Naive thymus-derived CD8-positive, alpha-beta T cell (primary cell): ENCODE data around the gene ALPK3. TPM values are rescaled to one million over a fixed set of nuclear protein-coding genes. Genes with fewer than 3 reads are reported as not detected.

Experiments
- ATAC-seq, 2 donors: fragments of 150-1000 bp; cut with Tn5 transposase in 1 of 2; sonication (Bioruptor Pico), chemical (Tn5 transposase) in 1 of 2; 1 replicate in 1 of 2; 2 replicates in 1 of 2; pipeline ENCODE4 v1.10.0; 2021; ENCODE audit warnings: mild to moderate bottlenecking in 2 of 2, moderate library complexity in 2 of 2
- POLR2A ChIA-PET: fragments of 350-600 bp; sonication (Branson Sonifier 250); formaldehyde crosslinking; loops from one replicate; lab custom pipeline; 2021; ENCODE audit warnings: antibody characterized with exemption; lab: Charles Lee
- DNase-seq, 10 donors: peaks; one replicate each; pipeline versions ENCODE4 v3.0.0 to v3.0.0-alpha.2; 2020 to 2022
- H3K27ac Mint-ChIP-seq, 10 donors: one replicate each; pipeline ENCODE4 v1.8.0; 2020 to 2022; ENCODE audit warnings: mild to moderate bottlenecking in 10 of 10, mixed read lengths in 10 of 10, moderate library complexity in 4 of 10, inconsistent platforms in 1 of 10
- H3K27me3 Mint-ChIP-seq, 5 donors: one replicate each; pipeline ENCODE4 v1.8.0; 2021 to 2022; ENCODE audit warnings: mixed read lengths in 5 of 5
- H3K36me3 Mint-ChIP-seq, 3 donors: one replicate each; pipeline ENCODE4 v1.8.0; 2020 to 2022; ENCODE audit warnings: mixed read lengths in 3 of 3, mild to moderate bottlenecking in 2 of 3, inconsistent platforms in 1 of 3
- H3K4me1 Mint-ChIP-seq, 4 donors: one replicate each; pipeline ENCODE4 v1.8.0; 2021 to 2022; ENCODE audit warnings: mixed read lengths in 4 of 4
- H3K4me3 Mint-ChIP-seq, 10 donors: one replicate each; pipeline ENCODE4 v1.8.0; 2020 to 2022; ENCODE audit warnings: mild to moderate bottlenecking in 10 of 10, mixed read lengths in 10 of 10, moderate library complexity in 6 of 10, inconsistent platforms in 1 of 10
- H3K9me3 Mint-ChIP-seq, 9 donors: one replicate each; pipeline ENCODE4 v1.8.0; 2020 to 2022; ENCODE audit warnings: mixed read lengths in 9 of 9, mild to moderate bottlenecking in 3 of 9, inconsistent platforms in 1 of 9, moderate library complexity in 1 of 9
- polyA plus RNA-seq, 3 donors: library from polyadenylated mRNA; unstranded; fragments of 300-500 nt; fragmentation: Illumina TruSeq; gene quantifications; one replicate each; pipeline ENCODE4 v1.2.3, GENCODE V29; 2021
- total RNA-seq, 8 experiments: library from RNA in 2 of 8; stranded (reverse) in 2 of 8; gene quantifications; one replicate each; pipeline ENCODE4 v1.2.3 and lab custom pipeline; 2021 to 2026

ALPK3 gene
- total and polyA plus RNA-seq, 5 experiments from 2014 or later = 0.01 to 0.29 (median 0.11) TPM; not detected in 2

DNA sequence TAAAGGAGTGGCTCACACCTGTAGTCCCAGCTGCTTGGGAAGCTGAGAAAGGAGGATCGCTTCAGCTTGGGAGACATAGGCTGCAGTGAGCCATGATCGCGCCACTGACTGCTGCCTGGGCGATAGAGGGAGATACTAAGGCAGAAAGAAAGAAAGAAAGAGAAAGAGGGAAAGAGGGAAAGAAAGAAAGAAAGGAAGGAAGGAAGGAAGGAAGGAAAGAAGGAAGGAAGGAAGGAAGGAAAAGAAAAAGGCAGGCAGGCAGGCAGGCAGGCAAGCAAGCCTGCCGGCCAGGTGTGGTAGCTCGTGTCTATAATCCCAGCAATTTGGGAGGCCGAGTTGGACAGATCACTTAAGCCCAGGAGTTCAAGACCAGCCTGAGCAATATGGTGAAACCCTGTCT is 82.6 kb downstream of the ALPK3 start:
- DNase-seq = no peak
- POLR2A ChIA-PET = no interaction called here
- peaks cover 0 to 20% (median 11%) of the 10 kb centered on the region in 9 donors for H3K9me3 Mint-ChIP-seq
- H3K4me1 Mint-ChIP-seq = no peaks in the 10 kb centered on the region
- no peak for ATAC-seq
- H3K4me3 Mint-ChIP-seq = no peak overlapping the region
- H3K27ac Mint-ChIP-seq = peak overlapping the region in 1 of 10 donors; percentile 66
- peaks cover 0 to 7% (median 0%) of the 10 kb centered on the region in 3 donors for H3K36me3 Mint-ChIP-seq
- H3K27me3 Mint-ChIP-seq = peaks cover 2 to 10% (median 8%) of the 10 kb centered on the region in 5 donors

DNA sequence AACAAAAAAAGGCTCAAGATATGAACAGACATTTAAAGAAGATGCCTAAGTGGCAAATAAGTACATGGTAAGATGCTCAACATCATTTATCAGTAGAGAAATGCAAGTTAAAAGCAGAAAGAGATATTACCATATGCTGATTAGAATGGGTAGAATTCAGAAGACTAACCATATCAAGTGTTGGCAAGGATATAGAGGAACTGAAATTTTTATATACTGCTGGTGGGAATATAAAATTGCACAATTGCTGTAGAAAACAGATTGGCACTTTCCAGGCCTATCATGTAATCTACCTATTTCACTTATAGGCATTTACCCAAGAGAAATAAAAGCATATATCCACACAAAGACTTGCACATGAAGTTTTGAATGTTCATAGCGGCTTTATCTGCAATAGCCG is 84.4 kb downstream of the ALPK3 start:
- Mint-ChIP-seq H3K27me3 (peaks cover 2 to 10% (median 7%) of the 10 kb centered on the region in 5 donors), H3K4me3 (no peak overlapping the region), H3K36me3 (peaks cover 0 to 7% (median 0%) of the 10 kb centered on the region in 3 donors), H3K9me3 (peaks cover 0 to 20% (median 11%) of the 10 kb centered on the region in 9 donors), H3K27ac (no peak overlapping the region), H3K4me1 (no peaks in the 10 kb centered on the region)
- POLR2A ChIA-PET = no interaction called here
- no peak for ATAC-seq
- no peak for DNase-seq

DNA sequence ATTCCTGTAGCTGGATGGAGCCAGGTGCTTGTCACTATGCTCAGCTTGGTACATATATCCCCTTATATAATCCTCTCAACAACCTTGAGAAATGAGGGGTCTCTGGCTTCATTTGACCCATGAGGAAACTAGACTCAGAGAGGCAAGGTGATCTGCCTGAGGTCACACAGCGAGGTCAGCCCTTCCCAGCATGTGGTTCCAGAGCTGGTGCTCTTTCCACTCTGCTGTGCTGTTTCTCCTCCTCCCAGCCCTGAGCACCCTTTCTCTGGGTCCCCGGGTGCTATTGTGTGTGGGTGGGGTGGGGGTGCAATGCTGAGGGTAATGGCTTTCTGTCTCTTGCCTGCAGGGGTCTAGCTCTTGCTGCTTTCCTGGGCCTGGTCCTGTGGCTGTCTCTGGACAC is 86.6 kb downstream of the ALPK3 start:
- Mint-ChIP-seq H3K4me1 (no peaks in the 10 kb centered on the region), H3K27ac (no peak overlapping the region), H3K36me3 (peaks cover 0 to 4% (median 0%) of the 10 kb centered on the region in 3 donors), H3K27me3 (peaks cover 0 to 6% (median 3%) of the 10 kb centered on the region in 5 donors), H3K9me3 (peaks cover 0 to 17% (median 8%) of the 10 kb centered on the region in 9 donors), H3K4me3 (no peak overlapping the region)
- DNase-seq (no peak), ATAC-seq (no peak)
- POLR2A ChIA-PET = no interaction called here

DNA sequence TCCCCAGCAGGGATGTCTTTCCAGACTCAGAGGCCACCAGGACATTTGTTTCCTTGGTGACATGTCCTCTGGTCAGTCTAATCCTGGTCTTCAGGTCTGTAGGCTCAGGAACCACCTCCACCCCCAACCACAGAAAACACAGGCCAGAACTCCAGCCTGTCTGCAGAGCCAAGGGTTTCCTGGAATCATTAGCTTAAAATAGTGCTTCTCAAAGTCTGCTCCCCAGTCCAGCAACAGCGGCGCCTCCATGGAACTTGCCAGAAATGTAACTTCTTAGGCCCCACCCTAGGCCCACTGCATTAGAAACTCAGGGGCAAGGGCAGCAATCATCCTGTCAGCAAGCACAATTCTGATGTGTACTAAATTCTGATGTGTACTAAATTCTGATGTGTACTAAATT is 87.3 kb downstream of the ALPK3 start:
- DNase-seq (no peak), ATAC-seq (no peak)
- Mint-ChIP-seq H3K4me1 (no peaks in the 10 kb centered on the region), H3K4me3 (no peak overlapping the region), H3K9me3 (peaks cover 0 to 12% (median 3%) of the 10 kb centered on the region in 9 donors), H3K27ac (no peak overlapping the region), H3K36me3 (no peaks in the 10 kb centered on the region), H3K27me3 (peaks cover 0 to 3% (median 0%) of the 10 kb centered on the region in 5 donors)
- POLR2A ChIA-PET = no interaction called here

DNA sequence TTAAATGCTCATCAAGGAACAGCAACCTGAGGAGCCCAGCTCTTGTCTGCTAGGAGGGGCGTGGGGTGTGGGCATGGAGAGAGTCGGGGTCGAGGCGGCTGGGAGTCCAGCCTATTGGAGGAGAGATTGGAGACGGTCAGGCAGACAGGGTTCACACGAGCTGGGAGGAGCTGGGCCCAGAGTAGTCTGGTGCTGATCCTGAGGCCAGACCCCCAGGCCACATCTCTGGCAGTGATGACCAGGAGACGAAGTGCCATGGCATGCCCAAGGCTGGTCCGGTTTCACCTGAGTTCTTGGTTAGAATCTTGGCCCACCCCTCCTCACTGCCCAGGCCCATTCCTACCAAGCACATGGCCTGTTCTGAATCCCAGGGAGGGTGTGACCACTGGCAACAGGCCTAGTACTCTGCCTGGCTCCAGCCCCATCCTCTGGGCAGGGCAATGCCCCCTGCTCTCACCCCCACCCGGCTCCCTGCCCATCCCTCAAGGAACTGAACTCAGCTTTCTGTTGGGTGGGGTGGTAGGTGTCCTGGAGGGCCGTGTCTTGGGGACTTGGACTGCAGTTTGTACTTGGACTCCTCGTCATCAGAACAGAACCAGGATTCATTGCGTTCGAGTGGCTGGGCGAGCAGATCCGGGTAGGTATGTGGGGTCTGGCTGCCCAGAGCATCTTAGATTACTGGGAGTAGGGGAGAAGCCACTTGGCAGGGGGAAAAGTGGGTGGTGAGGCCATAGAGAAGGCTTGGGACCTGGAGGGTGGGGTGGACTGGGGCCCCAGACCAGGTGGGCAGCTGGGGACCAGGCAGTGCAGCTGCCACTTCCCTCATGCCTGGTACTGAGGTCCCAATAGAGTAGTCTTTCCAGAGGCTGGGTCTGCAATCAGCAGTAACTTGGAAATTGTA is 88.1 kb downstream of the ALPK3 start:
- Mint-ChIP-seq H3K9me3 (peaks cover 0 to 12% (median 0%) of the 10 kb centered on the region in 9 donors), H3K27me3 (peaks cover 0 to 2% (median 0%) of the 10 kb centered on the region in 5 donors), H3K36me3 (no peaks in the 10 kb centered on the region), H3K4me1 (no peaks in the 10 kb centered on the region), H3K4me3 (no peak overlapping the region), H3K27ac (no peak overlapping the region)
- DNase-seq = no peak
- no peak for ATAC-seq
- POLR2A ChIA-PET = no interaction called here

DNA sequence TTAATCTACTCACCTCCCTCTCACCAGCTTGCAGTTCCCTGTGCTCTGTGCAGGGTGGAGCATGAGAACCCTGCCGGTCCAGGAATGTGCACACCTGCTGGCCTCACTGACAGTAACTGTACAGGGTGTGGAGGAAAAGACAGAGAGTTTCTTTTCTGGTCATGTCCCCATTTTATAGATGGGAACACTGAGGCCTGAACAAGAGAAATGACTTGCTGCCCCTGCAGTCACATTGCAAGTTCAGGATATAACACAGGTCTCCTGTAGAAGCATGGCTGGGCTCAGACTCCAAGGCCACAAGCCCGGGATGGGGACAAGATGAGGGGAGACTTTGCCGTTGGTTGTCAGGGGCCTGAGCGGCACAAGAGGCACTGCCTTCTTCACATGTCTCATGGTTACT is 90.6 kb downstream of the ALPK3 start:
- Mint-ChIP-seq H3K4me1 (no peaks in the 10 kb centered on the region), H3K27ac (no peak overlapping the region), H3K9me3 (peaks cover 0 to 2% (median 0%) of the 10 kb centered on the region in 9 donors), H3K36me3 (no peaks in the 10 kb centered on the region), H3K4me3 (no peak overlapping the region), H3K27me3 (peaks cover 0 to 3% (median 0%) of the 10 kb centered on the region in 5 donors)
- no peak for DNase-seq
- ATAC-seq = no peak
- POLR2A ChIA-PET = no interaction called here

DNA sequence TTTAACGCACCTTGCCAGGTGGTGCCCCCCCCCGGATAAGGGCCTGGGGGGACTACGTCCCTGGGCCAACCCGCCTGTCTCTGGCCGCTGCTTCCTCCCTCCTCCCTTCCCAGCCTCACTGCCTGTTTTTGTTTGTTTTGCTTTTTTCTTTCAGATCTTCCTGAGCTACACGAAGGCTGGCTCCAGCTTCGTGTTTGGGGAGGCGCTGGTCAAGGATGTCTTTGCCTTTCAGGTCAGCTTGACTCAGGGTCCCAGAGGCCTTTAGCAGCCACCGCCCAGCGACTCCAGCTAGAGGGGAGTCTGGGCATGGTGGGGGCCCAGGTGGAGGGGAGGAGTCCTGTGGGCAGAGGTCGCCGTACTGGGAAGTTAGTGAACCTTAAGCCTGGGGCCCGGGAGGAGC is 91.4 kb downstream of the ALPK3 start:
- peaks cover 0 to 3% (median 1%) of the 10 kb centered on the region in 5 donors for H3K27me3 Mint-ChIP-seq
- H3K27ac Mint-ChIP-seq = no peak overlapping the region
- DNase-seq (no peak), ATAC-seq (no peak)
- H3K36me3 Mint-ChIP-seq = no peaks in the 10 kb centered on the region
- POLR2A ChIA-PET = no interaction called here
- H3K4me3 Mint-ChIP-seq = peak overlapping the region in 1 of 10 donors; percentile 54
- H3K4me1 Mint-ChIP-seq = no peaks in the 10 kb centered on the region
- peaks cover 0 to 2% (median 0%) of the 10 kb centered on the region in 9 donors for H3K9me3 Mint-ChIP-seq

DNA sequence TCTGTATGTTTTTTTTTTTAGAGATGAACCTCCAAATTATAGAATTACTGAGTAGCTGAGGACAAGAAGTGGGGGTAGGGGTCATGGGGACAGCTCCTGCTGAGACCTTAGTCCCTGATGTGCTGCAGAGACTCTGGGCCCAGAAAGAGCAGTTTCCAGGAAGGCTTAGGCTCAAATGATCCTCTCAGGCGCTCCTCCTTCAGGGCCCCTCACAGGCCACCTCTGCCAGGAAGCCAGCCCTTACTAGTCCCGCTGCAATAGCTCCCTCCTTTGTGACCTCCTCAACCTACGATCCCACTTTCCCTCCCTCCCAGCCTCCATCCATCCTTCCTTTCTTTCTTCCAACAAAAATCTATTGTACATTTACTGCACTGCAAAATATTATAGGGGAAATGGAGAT is 91.9 kb downstream of the ALPK3 start:
- Mint-ChIP-seq H3K4me1 (no peaks in the 10 kb centered on the region), H3K4me3 (no peak overlapping the region), H3K9me3 (peaks cover 0 to under 1% (median 0%) of the 10 kb centered on the region in 9 donors), H3K27ac (no peak overlapping the region), H3K27me3 (peaks cover 0 to 3% (median 1%) of the 10 kb centered on the region in 5 donors), H3K36me3 (no peaks in the 10 kb centered on the region)
- ATAC-seq = no peak
- no peak for DNase-seq
- POLR2A ChIA-PET = no interaction called here

DNA sequence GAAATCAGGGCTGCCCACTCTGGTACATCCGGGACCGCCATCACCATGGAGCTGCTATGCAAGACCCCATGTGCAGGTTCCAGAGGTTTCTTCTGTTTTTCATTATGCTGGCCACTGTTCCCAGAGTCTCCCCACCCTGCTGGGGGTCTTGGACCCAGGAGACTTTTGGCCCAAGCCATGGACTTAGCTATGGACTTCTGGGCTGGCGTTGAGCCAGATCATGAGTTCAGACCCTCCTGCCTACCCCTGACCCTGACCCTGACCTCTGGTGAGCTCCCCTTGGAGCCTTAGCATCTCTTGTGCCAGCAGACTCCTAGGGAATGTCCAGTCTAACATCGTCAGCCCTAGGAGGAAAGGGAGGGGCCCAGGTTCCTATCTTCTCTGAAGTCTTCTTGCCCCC is 92.6 kb downstream of the ALPK3 start:
- Mint-ChIP-seq H3K27ac (no peak overlapping the region), H3K4me1 (peaks cover 0 to 2% (median under 1%) of the 10 kb centered on the region in 4 donors), H3K9me3 (peaks cover 0 to 1% (median 0%) of the 10 kb centered on the region in 9 donors), H3K36me3 (no peaks in the 10 kb centered on the region), H3K4me3 (no peak overlapping the region), H3K27me3 (peaks cover under 1 to 4% (median 2%) of the 10 kb centered on the region in 5 donors)
- no peak for DNase-seq
- POLR2A ChIA-PET = no interaction called here
- ATAC-seq = no peak

DNA sequence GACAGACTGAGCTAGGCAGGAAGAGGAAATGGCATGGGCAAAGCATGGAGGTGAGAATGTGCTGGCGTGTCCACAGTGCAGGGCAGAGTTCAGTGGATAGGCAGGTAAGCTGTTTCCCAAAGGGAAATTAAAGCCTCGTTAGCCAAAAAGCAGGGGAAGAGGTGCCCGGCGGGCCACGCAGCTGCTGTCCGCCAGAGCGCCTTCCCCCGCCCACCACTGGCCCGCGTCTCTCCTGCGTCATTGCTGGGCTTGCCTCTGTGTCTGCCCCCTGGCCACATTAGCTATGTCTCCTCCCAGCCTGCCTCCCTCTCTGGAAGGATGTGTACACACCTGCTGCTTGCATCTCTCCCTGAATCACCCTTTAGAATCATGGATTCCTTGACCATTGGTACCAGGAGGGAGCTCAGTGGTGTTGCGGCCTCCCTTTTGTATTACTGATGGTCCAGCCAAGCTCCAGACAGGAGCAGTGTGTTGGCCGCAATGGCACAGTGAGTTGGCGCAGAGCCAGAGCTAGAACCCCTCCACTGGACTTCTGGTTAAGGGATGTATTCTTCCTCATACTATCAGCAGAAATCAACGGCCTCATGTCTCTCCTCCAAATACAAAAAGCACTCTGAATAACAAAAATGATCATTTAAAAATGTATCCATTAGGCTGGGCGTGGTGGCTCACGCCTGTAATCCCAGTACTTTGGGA is 93.9 kb downstream of the ALPK3 start:
- ATAC-seq (no peak), DNase-seq (no peak)
- POLR2A ChIA-PET = no interaction called here
- peaks cover 0 to 10% (median 2%) of the 10 kb centered on the region in 4 donors for H3K4me1 Mint-ChIP-seq
- peaks cover 2 to 16% (median 8%) of the 10 kb centered on the region in 5 donors for H3K27me3 Mint-ChIP-seq
- no peaks in the 10 kb centered on the region for H3K36me3 Mint-ChIP-seq
- no peak overlapping the region for H3K27ac Mint-ChIP-seq
- H3K4me3 Mint-ChIP-seq = no peak overlapping the region
- H3K9me3 Mint-ChIP-seq = peaks cover 0 to 2% (median 0%) of the 10 kb centered on the region in 9 donors

DNA sequence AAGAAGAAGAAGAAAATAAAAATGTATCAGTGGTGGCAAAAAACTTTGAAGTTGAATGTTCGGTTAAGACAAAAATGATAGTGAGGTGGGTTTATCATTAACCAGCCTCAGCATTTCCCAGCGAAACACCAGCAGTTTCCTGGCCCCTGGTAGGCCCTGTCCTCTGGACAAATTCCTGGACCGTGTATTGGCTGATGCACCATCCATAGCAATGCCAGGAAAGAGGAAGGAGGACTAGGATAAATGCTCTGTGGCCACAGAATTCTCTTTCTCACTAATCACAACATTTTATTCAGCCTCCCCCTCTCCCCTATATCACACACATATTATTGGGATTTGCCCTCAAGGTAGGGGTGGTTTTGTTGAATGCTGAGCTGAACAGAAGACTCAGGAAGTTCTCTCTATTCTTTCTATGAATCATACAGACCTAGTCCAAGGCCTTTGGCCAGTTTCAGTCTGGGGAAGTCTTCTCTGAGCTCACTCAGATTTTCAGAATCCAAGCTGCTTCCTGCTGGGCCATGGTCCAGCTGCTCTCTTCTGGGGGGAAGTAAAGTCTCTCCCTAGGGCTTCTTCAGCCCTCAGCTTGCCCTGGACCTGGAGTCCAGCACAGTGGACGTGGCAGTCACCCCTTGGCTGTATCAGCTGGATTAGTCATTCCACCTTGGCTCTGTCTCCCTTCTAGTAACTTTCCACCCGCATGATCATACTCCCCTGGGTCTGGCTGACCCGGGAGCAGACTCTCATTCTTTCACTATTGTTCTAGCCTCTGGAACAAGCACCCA is 94.9 kb downstream of the ALPK3 start:
- DNase-seq (no peak), ATAC-seq (no peak)
- peaks cover 0 to 2% (median 0%) of the 10 kb centered on the region in 9 donors for H3K9me3 Mint-ChIP-seq
- no peaks in the 10 kb centered on the region for H3K36me3 Mint-ChIP-seq
- POLR2A ChIA-PET = no interaction called here
- H3K27me3 Mint-ChIP-seq = peaks cover 2 to 16% (median 9%) of the 10 kb centered on the region in 5 donors
- peak overlapping the region in 1 of 10 donors; percentile 29 for H3K27ac Mint-ChIP-seq
- H3K4me3 Mint-ChIP-seq = no peak overlapping the region
- peaks cover 0 to 10% (median 2%) of the 10 kb centered on the region in 4 donors for H3K4me1 Mint-ChIP-seq

DNA sequence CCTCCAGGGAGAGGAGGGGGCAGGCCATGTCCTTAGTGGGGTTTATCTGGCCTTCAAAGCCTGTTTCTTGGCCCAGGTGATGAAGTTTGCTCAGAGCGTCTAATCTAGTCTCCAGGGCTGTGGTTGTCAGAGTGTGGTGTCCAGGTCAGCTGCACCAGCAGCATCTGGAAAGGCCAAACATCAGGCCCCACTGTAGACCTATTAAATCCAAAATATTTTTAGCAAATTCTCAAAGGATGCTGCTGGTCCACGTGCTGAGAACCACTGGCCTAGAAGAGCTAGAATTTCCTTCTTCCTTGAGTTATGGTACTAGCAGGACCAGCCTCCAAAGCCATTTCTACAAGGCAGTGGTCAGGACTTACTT is 96.2 kb downstream of the ALPK3 start:
- H3K4me3 Mint-ChIP-seq = no peak overlapping the region
- peaks cover 0 to 10% (median 2%) of the 10 kb centered on the region in 4 donors for H3K4me1 Mint-ChIP-seq
- ATAC-seq (no peak), DNase-seq (no peak)
- POLR2A ChIA-PET = no interaction called here
- H3K36me3 Mint-ChIP-seq = no peaks in the 10 kb centered on the region
- no peak overlapping the region for H3K27ac Mint-ChIP-seq
- peaks cover 0 to 2% (median 0%) of the 10 kb centered on the region in 9 donors for H3K9me3 Mint-ChIP-seq
- H3K27me3 Mint-ChIP-seq = peaks cover 2 to 16% (median 9%) of the 10 kb centered on the region in 5 donors
